Pancreas (tissue), 10 donors: Measurements from ENCODE around the gene NOC4L. TPM values are rescaled to one million over a fixed set of nuclear protein-coding genes. Genes with fewer than 3 reads are reported as not detected.

Experiments
- ATAC-seq, 4 donors: fragments of 200-7000 bp; cut with Tn5 transposase; one replicate each; pipeline versions ENCODE4 v1.8.0 to v1.9.1; 2020; ENCODE audit warnings: mild to moderate bottlenecking in 4 of 4, moderate library complexity in 4 of 4
- DNase-seq, 6 donors: peaks; one replicate each; pipeline ENCODE4 v3.0.0-alpha.2; 2020
- FAIRE-seq: peaks from 2 replicates; lab custom pipeline; 2012; peaks lifted over from hg19 to GRCh38; lab: Jason Lieb, UNC
- H3K27ac ChIP-seq, 4 donors: fragments of 200-600 bp; sonication (generic); 1 replicate in 3 of 4; 2 replicates in 1 of 4; pipeline versions ENCODE4 v1.5.0 to v1.8.0; 2020
- H3K27me3 ChIP-seq, 4 donors: fragments of 200-600 bp; one replicate each; pipeline ENCODE4 v1.8.0; 2021
- H3K36me3 ChIP-seq, 3 donors: fragments of 200-600 bp; sonication (generic) in 1 of 3; one replicate each; pipeline versions ENCODE4 v1.5.0 to v1.8.0; 2020 to 2021
- H3K4me1 ChIP-seq, 3 donors: fragments of 200-600 bp; one replicate each; pipeline ENCODE4 v1.8.0; 2021
- H3K4me3 ChIP-seq, 4 donors: fragments of 200-600 bp; sonication (generic) in 2 of 4; one replicate each; pipeline versions ENCODE4 v1.5.0 to v1.8.0; 2020 to 2021
- H3K9me3 ChIP-seq, 4 donors: fragments of 200-600 bp; one replicate each; pipeline ENCODE4 v1.8.0; 2021
- CTCF ChIP-seq, 4 donors: fragments of 200-600 bp; sonication (generic) in 3 of 4; IDR thresholded peaks; one replicate each; pipeline versions ENCODE4 v1.5.0 to v1.8.0; 2021; ENCODE audit warnings: antibody characterized with exemption in 4 of 4
- WGBS, 2 donors: extraction: QIAGEN DNeasy Blood & Tissue Kit; methylation state at CpG; one replicate each; pipeline ENCODE4 v1.1.7; 2013; 5-methylcytosine and 5-hydroxymethylcytosine counted together
- intact Hi-C, 3 donors: fragments of 100-400 bp; cut with DNase I; formaldehyde crosslinking; loops; one replicate each; pipeline versions ENCODE4 v1.11.1 to v1.14.2; 2022
- polyA plus RNA-seq, 2 donors: library from polyadenylated mRNA; stranded (reverse); fragments of 200-250 nt; gene quantifications; one replicate each; pipeline ENCODE4 v1.2.3, GENCODE V29; 2013
- total RNA-seq, 6 donors: library from RNA; stranded (reverse); fragmentation: NEBNext Ultra II Directional in 4 of 6; extraction: Animal tissue kit (Norgen Biotek cat#: 25700) in 4 of 6; gene quantifications; one replicate each; pipeline versions ENCODE4 v1.2.1 to v1.2.4, GENCODE V29; 2021 to 2023
- donor health status: healthy with polysubstance abuse.
- donor health status: DM: no; HTN: no; CAD: no; lungs with moderate emphysema.
- donor health status: DM: no; HTN: no; CAD: no.
- donor health status: control.
- donor health status: control.
- donor health status: Bipolar disorder and iron deficiency.
- donor health status: DM: yes; HTN: yes; CAD: no.
- donor health status: DM: no; HTN: no; CAD: no.
- donor health status: DM: no; HTN: no; CAD: no.
- donor health status: DM: yes; HTN: yes; CAD: no.

Gene NOC4L
- total and polyA plus RNA-seq, 8 donors = 6.8 to 45.8 (median 8.8) TPM

- Histone ChIP-seq H3K9me3 (no peaks in the 10 kb centered on the region), H3K4me3 (no peak overlapping the region), H3K27me3 (no peaks in the 10 kb centered on the region), H3K36me3 (peaks cover 0 to 14% (median 0%) of the 10 kb centered on the region in 3 donors), H3K27ac (no peak overlapping the region), H3K4me1 (peaks cover 0 to under 1% (median 0%) of the 10 kb centered on the region in 3 donors)
- TF ChIP-seq CTCF (IDR thresholded peaks at IDR 0.05) = no peak
- no peak for ATAC-seq
- 90 to 93% methylated on average over 6 of the region's 6 CpGs for WGBS, 2 donors
- FAIRE-seq = no peak
- intact Hi-C loops = loop anchor here in 2 of 3 donors (5.0 to 10.0 kb wide), 2 partner anchors 264 to 467 kb away; partner anchors contain the start of gene P2RX2 (in 1 of the 2)
- DNase-seq = peak in 3 of 6 donors; percentile 17 to 59 (median 47)
Observed at GRCh38 chr12:132150780-132151144, 6.5 kb downstream of the NOC4L start.

- FAIRE-seq = no peak
- ATAC-seq = no peak
- Histone ChIP-seq H3K36me3 (peaks cover 0 to 14% (median 0%) of the 10 kb centered on the region in 3 donors), H3K27me3 (no peaks in the 10 kb centered on the region), H3K27ac (no peak overlapping the region), H3K4me1 (no peaks in the 10 kb centered on the region), H3K9me3 (no peaks in the 10 kb centered on the region), H3K4me3 (no peak overlapping the region)
- WGBS, 2 donors = 96 to 97% methylated on average over 32 to 36 of the region's 36 CpGs
- intact Hi-C loops = loop anchor here in 2 of 3 donors (5.0 to 10.0 kb wide), 2 partner anchors 264 to 466 kb away; partner anchors contain the start of gene P2RX2 (in 1 of the 2)
- TF ChIP-seq CTCF (IDR thresholded peaks at IDR 0.05) = no peak
- peak in 3 of 6 donors; percentile 25 to 73 (median 53) for DNase-seq
Observed at GRCh38 chr12:132151145-132151765, 7.0 kb downstream of the NOC4L start.

GRCh38 chr12:132151766-132152410 is 7.6 kb downstream of the NOC4L start:
- Histone ChIP-seq H3K36me3 (peaks cover 0 to 14% (median 0%) of the 10 kb centered on the region in 3 donors), H3K4me3 (no peak overlapping the region), H3K27me3 (no peaks in the 10 kb centered on the region), H3K9me3 (no peaks in the 10 kb centered on the region), H3K27ac (no peak overlapping the region), H3K4me1 (no peaks in the 10 kb centered on the region)
- WGBS, 2 donors = 92 to 93% methylated on average over 28 to 32 of the region's 32 CpGs
- ATAC-seq (no peak), DNase-seq (peak in 3 of 6 donors; percentile 34 to 74 (median 56)), FAIRE-seq (no peak)
- intact Hi-C loops = loop anchor here in 2 of 3 donors (5.0 to 10.0 kb wide), 2 partner anchors 263 to 465 kb away; partner anchors contain the start of gene P2RX2 (in 1 of the 2)
- TF ChIP-seq CTCF (IDR thresholded peaks at IDR 0.05) = no peak

GRCh38 chr12:132152411-132152821 is 8.2 kb downstream of the NOC4L start:
- peak in 3 of 6 donors; percentile 18 to 64 (median 47) for DNase-seq

More at GRCh38 chr12:132152411-132152821, 8.2 kb downstream of the NOC4L start:
- no peak for FAIRE-seq
- Histone ChIP-seq H3K4me1 (no peaks in the 10 kb centered on the region), H3K27me3 (no peaks in the 10 kb centered on the region), H3K4me3 (no peak overlapping the region), H3K9me3 (no peaks in the 10 kb centered on the region), H3K36me3 (peaks cover 0 to 14% (median 0%) of the 10 kb centered on the region in 3 donors), H3K27ac (no peak overlapping the region)
- WGBS, 2 donors = 92 to 94% methylated on average over 9 of the region's 9 CpGs
- no peak for ATAC-seq
- no peak for TF ChIP-seq CTCF (IDR thresholded peaks at IDR 0.05)
- intact Hi-C loops = loop anchor here in 2 of 3 donors (5.0 to 10.0 kb wide), 2 partner anchors 262 to 465 kb away; partner anchors contain the start of gene P2RX2 (in 1 of the 2)
